Endothelial cell of umbilical vein (primary cell): Measurements from ENCODE around the gene PIK3R2. TPM values are rescaled to one million over a fixed set of nuclear protein-coding genes. Genes with fewer than 3 reads are reported as not detected.

Experiments used
- BruUV-seq: library from RNA; stranded (reverse); fragments of 400-500 nt; replicated peaks from 2 replicates; lab custom pipeline; 2021; lab: Mats Ljungman, UMichigan
- CTCF ChIA-PET: fragments of 300-600, 350-600 bp; sonication (Branson Sonifier 250); formaldehyde crosslinking; loops from one replicate; lab custom pipeline; 2021; ENCODE audit warnings: antibody characterized with exemption, inconsistent platforms; lab: Charles Lee
- POLR2A ChIA-PET: fragments of 300-600, 350-600 bp; sonication (Branson Sonifier 250); formaldehyde crosslinking; loops from one replicate; lab custom pipeline; 2021; ENCODE audit warnings: antibody characterized with exemption, inconsistent platforms; lab: Charles Lee
- DNase-seq: peaks from one replicate; pipeline ENCODE4 v3.0.0-alpha.2; 2011; ENCODE audit warnings: low read depth, low spot score
- FAIRE-seq: peaks from 2 replicates; lab custom pipeline; 2011; peaks lifted over from hg19 to GRCh38; lab: Jason Lieb, UNC
- H2AFZ ChIP-seq: 2 replicates; pipeline ENCODE4 v1.6.0; 2012; ENCODE audit warnings: low read depth, low read length, control low read depth, inconsistent platforms
- H3K27ac ChIP-seq: 2 replicates; pipeline ENCODE4 v1.5.1; 2011; ENCODE audit warnings: low read depth, mild to moderate bottlenecking, control low read depth, low read length, moderate library complexity; ENCODE audit not compliant: insufficient read depth
- H3K27me3 ChIP-seq, 2 experiments: 2 replicates each; pipeline versions ENCODE4 v1.6.0 to v1.6.1; 2011; ENCODE audit warnings: low read length in 2 of 2, mixed read lengths in 1 of 2; ENCODE audit not compliant: control insufficient read depth in 2 of 2, insufficient read depth in 2 of 2
- H3K36me3 ChIP-seq, 2 experiments: 2 replicates in 1 of 2; 3 replicates in 1 of 2; pipeline ENCODE4 v1.5.1; 2011; ENCODE audit warnings: low read length in 2 of 2, mild to moderate bottlenecking in 1 of 2, moderate library complexity in 1 of 2; ENCODE audit not compliant: control insufficient read depth in 2 of 2, insufficient read depth in 2 of 2; ENCODE audit errors: extremely low read depth in 1 of 2
- H3K4me1 ChIP-seq: 3 replicates; pipeline ENCODE4 v1.5.1; 2011; ENCODE audit warnings: mild to moderate bottlenecking, low read length; ENCODE audit not compliant: control insufficient read depth, insufficient read depth; ENCODE audit errors: extremely low read depth
- H3K4me2 ChIP-seq: 2 replicates; pipeline ENCODE4 v1.6.1; 2011; ENCODE audit warnings: low read length, control low read depth, mixed read lengths; ENCODE audit not compliant: insufficient read depth
- H3K4me3 ChIP-seq, 3 experiments: fragments of 200-600 bp in 1 of 3; sonication (generic), shearing (Covaris generic) in 1 of 3; replicated peaks in 1 of 3; 2 replicates each; pipeline ENCODE4 v1.5.1; 2011 to 2016; ENCODE audit warnings: control low read depth in 3 of 3, low read length in 3 of 3, mild to moderate bottlenecking in 2 of 3, inconsistent platforms in 1 of 3, low read depth in 1 of 3, moderate library complexity in 1 of 3; ENCODE audit not compliant: insufficient read depth in 1 of 3
- H3K79me2 ChIP-seq: 2 replicates; pipeline ENCODE4 v1.6.0; 2012; ENCODE audit warnings: low read length, inconsistent platforms; ENCODE audit not compliant: control insufficient read depth, insufficient read depth
- H3K9ac ChIP-seq: replicated peaks from 2 replicates; pipeline ENCODE3; 2011; ENCODE audit warnings: low read length, control low read depth; ENCODE audit not compliant: insufficient read depth; ENCODE audit errors: extremely low read depth
- H3K9me1 ChIP-seq: replicated peaks from 3 replicates; pipeline ENCODE4 v1.6.0; 2011; ENCODE audit warnings: mild to moderate bottlenecking, low read length; ENCODE audit not compliant: control insufficient read depth, insufficient read depth; ENCODE audit errors: extremely low read depth
- H3K9me3 ChIP-seq: replicated peaks from 2 replicates; pipeline ENCODE4 v1.5.1; 2012; ENCODE audit warnings: low read length, inconsistent platforms; ENCODE audit not compliant: control insufficient read depth, insufficient read depth
- H4K20me1 ChIP-seq: replicated peaks from 2 replicates; pipeline ENCODE3; 2011; ENCODE audit warnings: mild to moderate bottlenecking, low read length; ENCODE audit not compliant: control insufficient read depth, insufficient read depth; ENCODE audit errors: extremely low read depth
- EZH2 ChIP-seq: IDR thresholded peaks from 2 replicates; pipeline ENCODE4 v1.6.1; 2012; ENCODE audit warnings: borderline replicate concordance, low read depth, mild to moderate bottlenecking, moderate library complexity, low read length, inconsistent platforms; ENCODE audit not compliant: severe bottlenecking
- FOS ChIP-seq: IDR thresholded peaks from 2 replicates; pipeline ENCODE4 v1.6.1; 2011; ENCODE audit warnings: mild to moderate bottlenecking, low read length, moderate library complexity, borderline replicate concordance; ENCODE audit not compliant: insufficient read depth
- JUN ChIP-seq: IDR thresholded peaks from 2 replicates; pipeline ENCODE4 v1.6.1; 2011; ENCODE audit warnings: borderline replicate concordance, low read depth; ENCODE audit not compliant: insufficient read length, insufficient read depth
- MYC ChIP-seq: IDR thresholded peaks from one replicate; pipeline ENCODE4 v1.6.1; 2011; ENCODE audit warnings: mild to moderate bottlenecking, low read depth, low read length
- POLR2A ChIP-seq: IDR thresholded peaks from 2 replicates; pipeline ENCODE4 v1.6.1; 2012; ENCODE audit warnings: low read depth, mild to moderate bottlenecking, control low read depth, low read length
- POLR2AphosphoS5 ChIP-seq: IDR thresholded peaks from 2 replicates; pipeline ENCODE4 v1.6.1; 2012; ENCODE audit warnings: low read depth, mild to moderate bottlenecking, control low read depth, low read length, moderate library complexity; ENCODE audit not compliant: insufficient read depth
- dilution Hi-C: fragments of 300-500 bp; cut with MboI; formaldehyde crosslinking; loops from one replicate; pipeline ENCODE4 v1.15.0; 2019; ENCODE audit warnings: low sequenced_read_pairs; ENCODE audit not compliant: extremely low pct_ligation_motif_present
- intact Hi-C: fragments of 100-400 bp; cut with micrococcal nuclease; formaldehyde crosslinking; loops from one replicate; pipeline ENCODE4 v1.10.0; 2022
- polyA plus RNA-seq, 4 experiments: library from polyadenylated mRNA; depleted of rRNA in 3 of 4; stranded (reverse) in 3 of 4; unstranded in 1 of 4; fragments of >200 nt; gene quantifications; 2 replicates each; pipeline versions ENCODE4 v1.2.1 to v1.2.3, GENCODE V29; 2011 to 2012; ENCODE audit warnings: missing spikeins in 1 of 4
- total RNA-seq: library from RNA; stranded (reverse); gene quantifications from 2 replicates; pipeline ENCODE4 v1.2.3, GENCODE V29; 2021
- TF ChIP-seq, protein P1 (sequence below), 2 donors: IDR thresholded peaks; 1 replicate in 1 of 2; 2 replicates in 1 of 2; pipeline ENCODE4 v1.5.1; 2011; ENCODE audit warnings: low read length in 2 of 2, mild to moderate bottlenecking in 2 of 2, moderate library complexity in 2 of 2, control low read depth in 1 of 2, inconsistent platforms in 1 of 2, low read depth in 1 of 2; ENCODE audit not compliant: insufficient read depth in 1 of 2; ENCODE audit errors: extremely low read depth in 1 of 2

PIK3R2 gene
- total and polyA plus RNA-seq, 2 donors (not counting 3 experiments of a cell fraction or from before 2014, with no cell fraction given), result 8.1 to 15.2 TPM

DNA sequence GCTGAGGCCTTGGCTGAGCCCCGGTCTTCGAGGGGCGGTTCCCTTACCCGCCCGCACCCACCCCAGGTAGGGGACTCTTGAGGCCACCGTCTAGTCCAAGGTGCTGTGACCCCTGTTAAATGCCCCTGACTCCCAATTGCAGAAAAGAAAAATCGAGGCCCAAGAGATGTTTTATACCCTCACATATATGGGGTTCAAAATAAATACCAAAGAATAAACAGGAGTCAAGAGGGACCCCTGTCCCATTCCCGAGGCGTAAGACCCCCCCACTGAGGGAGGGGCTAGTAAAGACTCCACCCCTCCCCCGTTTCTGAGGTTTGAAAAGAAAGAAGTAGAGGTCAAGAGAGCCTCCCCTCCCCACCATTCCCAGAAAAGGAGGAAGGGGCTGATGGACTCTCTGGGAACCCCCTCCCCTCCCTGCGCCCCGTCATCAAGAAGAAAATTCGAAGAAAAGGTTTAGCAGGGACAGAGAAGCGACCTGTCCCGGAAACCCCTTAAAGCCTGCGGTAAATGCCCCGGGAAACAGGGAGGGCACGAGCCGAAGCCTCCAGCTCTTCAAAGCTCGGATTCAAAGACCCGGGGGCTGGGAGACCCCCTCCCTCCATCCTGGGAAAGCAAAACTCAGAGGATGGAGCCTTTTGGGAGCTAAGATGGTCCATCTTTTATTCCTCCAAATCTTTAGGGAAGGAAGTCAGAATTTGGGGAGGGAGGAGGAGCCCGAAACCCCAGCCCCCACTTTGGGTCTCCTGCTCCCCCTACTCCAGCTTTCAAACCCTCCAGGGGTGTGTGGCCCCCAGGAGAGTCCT is 51.6 kb downstream of the PIK3R2 start:
- DNase-seq (no peak), FAIRE-seq (no peak)
- Histone ChIP-seq H3K4me2 (peak overlapping the region; percentile 87), H4K20me1 (no peaks in the 10 kb centered on the region), H3K36me3 (no peaks in the 10 kb centered on the region), H3K27ac (peak overlapping the region; percentile 88), H3K27me3 (peaks cover 0 to 2% of the 10 kb centered on the region in 2 experiments), H3K9ac (peak overlapping the region; percentile 80), H3K4me1 (peaks cover 10% of the 10 kb centered on the region), H3K79me2 (no peaks in the 10 kb centered on the region), H3K4me3 (peak overlapping the region; percentile 38 to 81 (median 75)), H2AFZ (peak overlapping the region; percentile 78), H3K9me1 (no peaks in the 10 kb centered on the region), H3K9me3 (no peaks in the 10 kb centered on the region)
- POLR2A ChIA-PET, result interaction anchor here (1.1 kb wide), 1 partner anchor 77 kb away, joined by 5 read pairs; the partner anchor contains the start of gene JUND
- CTCF ChIA-PET, result interaction anchor here (0.6 to 3.9 kb wide), 12 partner anchors 11 to 206 kb away, joined by 3 to 45 read pairs (median 4); partner anchors contain the start of genes MPV17L2 and PIK3R2
- intact Hi-C loops (loop anchor here (1.0 to 2.0 kb wide), 3 partner anchors 11 to 119 kb away; partner anchors contain the start of genes LSM4, MPV17L2 and PIK3R2), dilution Hi-C loops (no loop called here)
- no peak for TF ChIP-seq MYC
- TF ChIP-seq FOS, result no peak
- TF ChIP-seq POLR2A, result peak; percentile 36
- TSS peak; percentile 77 for BruUV-seq

DNA sequence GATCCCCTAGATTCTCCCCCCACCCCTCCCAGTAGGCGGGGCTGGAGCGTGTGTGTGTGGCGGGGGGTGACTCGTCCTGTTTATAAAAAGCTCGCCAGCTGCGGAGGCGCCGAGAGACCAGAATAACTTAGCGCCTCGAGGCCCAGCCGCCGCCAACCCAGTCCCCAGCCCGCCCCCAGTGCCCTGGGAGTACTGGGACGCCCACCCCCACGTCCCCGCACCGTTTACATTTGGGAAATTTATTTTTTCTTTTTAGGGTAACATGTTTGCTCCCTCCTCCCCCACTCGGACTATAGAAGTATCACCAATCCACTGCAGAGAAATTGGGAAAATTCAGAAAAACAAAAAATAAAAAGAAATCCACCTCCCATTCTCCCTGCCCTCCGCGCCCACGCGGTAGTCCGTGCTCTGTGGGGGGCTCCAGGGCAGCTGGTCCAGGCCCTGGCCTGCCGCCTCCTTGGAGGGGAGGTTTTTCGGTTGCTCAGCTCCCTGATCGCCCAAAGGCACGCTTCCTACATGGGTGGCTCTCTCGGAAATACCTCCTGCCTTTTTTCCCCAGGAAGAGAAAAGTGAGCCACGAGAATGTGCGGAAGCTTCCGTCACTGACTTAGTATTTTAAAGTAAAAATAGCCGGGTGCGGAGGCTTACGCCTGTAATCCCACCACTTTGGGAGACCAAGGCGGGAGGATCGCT is 52.4 kb downstream of the PIK3R2 start:
- Histone ChIP-seq H3K4me3 (peak overlapping the region; percentile 38 to 81 (median 75)), H3K27ac (peak overlapping the region; percentile 88), H3K27me3 (peaks cover 0 to 2% of the 10 kb centered on the region in 2 experiments), H3K9me1 (no peaks in the 10 kb centered on the region), H4K20me1 (no peaks in the 10 kb centered on the region), H2AFZ (peak overlapping the region; percentile 78), H3K9me3 (no peaks in the 10 kb centered on the region), H3K79me2 (no peaks in the 10 kb centered on the region), H3K4me1 (peaks cover 10% of the 10 kb centered on the region), H3K9ac (peak overlapping the region; percentile 80), H3K36me3 (no peaks in the 10 kb centered on the region), H3K4me2 (peak overlapping the region; percentile 87)
- dilution Hi-C loops, result no loop called here
- POLR2A ChIA-PET, result interaction anchor here (0.8 kb wide), 1 partner anchor 76 kb away, joined by 4 read pairs; the partner anchor contains the start of gene JUND
- FAIRE-seq (peak; percentile 67), DNase-seq (peak; percentile 72)
- TF ChIP-seq, protein P1, sequence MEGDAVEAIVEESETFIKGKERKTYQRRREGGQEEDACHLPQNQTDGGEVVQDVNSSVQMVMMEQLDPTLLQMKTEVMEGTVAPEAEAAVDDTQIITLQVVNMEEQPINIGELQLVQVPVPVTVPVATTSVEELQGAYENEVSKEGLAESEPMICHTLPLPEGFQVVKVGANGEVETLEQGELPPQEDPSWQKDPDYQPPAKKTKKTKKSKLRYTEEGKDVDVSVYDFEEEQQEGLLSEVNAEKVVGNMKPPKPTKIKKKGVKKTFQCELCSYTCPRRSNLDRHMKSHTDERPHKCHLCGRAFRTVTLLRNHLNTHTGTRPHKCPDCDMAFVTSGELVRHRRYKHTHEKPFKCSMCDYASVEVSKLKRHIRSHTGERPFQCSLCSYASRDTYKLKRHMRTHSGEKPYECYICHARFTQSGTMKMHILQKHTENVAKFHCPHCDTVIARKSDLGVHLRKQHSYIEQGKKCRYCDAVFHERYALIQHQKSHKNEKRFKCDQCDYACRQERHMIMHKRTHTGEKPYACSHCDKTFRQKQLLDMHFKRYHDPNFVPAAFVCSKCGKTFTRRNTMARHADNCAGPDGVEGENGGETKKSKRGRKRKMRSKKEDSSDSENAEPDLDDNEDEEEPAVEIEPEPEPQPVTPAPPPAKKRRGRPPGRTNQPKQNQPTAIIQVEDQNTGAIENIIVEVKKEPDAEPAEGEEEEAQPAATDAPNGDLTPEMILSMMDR (IDR thresholded peaks at IDR 0.05; ENCODE audit: extremely low read depth in 1 of 2, insufficient read depth in 1 of 2, low read depth in 1 of 2, low read length in 2 of 2), result no peak
- no peak for TF ChIP-seq MYC
- no peak for TF ChIP-seq JUN
- no peak for TF ChIP-seq EZH2
- no peak for TF ChIP-seq POLR2A
- TF ChIP-seq POLR2AphosphoS5, result no peak
- intact Hi-C loops, result loop anchor here (2.0 kb wide), 1 partner anchor 53 kb away; the partner anchor contains the start of gene PIK3R2
- CTCF ChIA-PET, result interaction anchor here (0.6 to 3.9 kb wide), 11 partner anchors 11 to 205 kb away, joined by 3 to 45 read pairs (median 4); partner anchors contain the start of genes MPV17L2 and PIK3R2
- no TSS peak for BruUV-seq
